NB4 (cell line): ENCODE results near the gene TOMM20L.
A peak's percentile ranks its signal among the peaks of the same experiment; 100 is the strongest.
"Not testable (repeated sequence)": the region's sequence is repeated elsewhere in the genome, so short reads cannot be mapped to it uniquely, and the experiment has no call there.

Source experiments
- DNase-seq: peaks from one replicate; pipeline ENCODE4 v3.0.0; 2010; ENCODE audit warnings: low read depth
- H3K4me3 ChIP-seq: one replicate; pipeline ENCODE4 v1.5.1; 2011; ENCODE audit warnings: mild to moderate bottlenecking, low read depth, low read length, moderate library complexity
- CTCF ChIP-seq: IDR thresholded peaks from one replicate; pipeline ENCODE4 v1.5.1; 2012; ENCODE audit warnings: low read depth, low read length
- MAX ChIP-seq: IDR thresholded peaks from 2 replicates; pipeline ENCODE4 v1.6.1; 2011; ENCODE audit warnings: low read depth, low read length
- MYC ChIP-seq: IDR thresholded peaks from 2 replicates; pipeline ENCODE4 v1.6.1; 2011; ENCODE audit warnings: low read depth, low read length
- POLR2A ChIP-seq: IDR thresholded peaks from 2 replicates; pipeline ENCODE4 v1.6.1; 2011; ENCODE audit warnings: mild to moderate bottlenecking; ENCODE audit not compliant: insufficient read length; ENCODE audit errors: extremely low read depth

The TOMM20L gene

GRCh38 chr14:58415636-58416547 is 20.2 kb downstream of the TOMM20L start:
- DNase-seq = no peak
- TF ChIP-seq MYC (no peak), CTCF (no peak), MAX (no peak), POLR2A (no peak)
- H3K4me3 ChIP-seq = no peak overlapping the region

GRCh38 chr14:58416934-58417333 is 21.2 kb downstream of the TOMM20L start:
- not testable (repeated sequence) for DNase-seq, H3K4me3 ChIP-seq

- TF ChIP-seq CTCF (no peak), MAX (peak; percentile 95), MYC (peak; percentile 93), POLR2A (peak; percentile 23)
- peak overlapping the region; percentile 99 for H3K4me3 ChIP-seq
- peak; percentile 78 for DNase-seq
These were observed 31.0 kb downstream of the TOMM20L start for GRCh38 chr14:58426670-58427280.

- H3K4me3 ChIP-seq = peak within 1 kb of the TSS; percentile 99
- TF ChIP-seq MYC = 0 out of 2 replicates have a peak, but pooled peaks have one; percentile 35
- peak; percentile 83 for TF ChIP-seq POLR2A
- no peak for TF ChIP-seq CTCF
- peak; percentile 98 for DNase-seq
These were observed 31.8 kb downstream of the TOMM20L start, which contains the start of the genes KIAA0586 and TIMM9 for GRCh38 chr14:58427281-58428117. Gene KIAA0586, plus strand, starts transcription at chr14:58427719. Its CDS starts 546 bp downstream, at chr14:58428265. Gene TIMM9, minus strand, starts transcription at chr14:58427531. Its CDS starts 15,586 bp downstream, at chr14:58411945.

GRCh38 chr14:58428118-58428683 is 32.5 kb downstream of the TOMM20L start:
- TF ChIP-seq POLR2A (no peak), MAX (peak; percentile 81)
- DNase-seq = peak; percentile 74
- H3K4me3 ChIP-seq = peak overlapping the region; percentile 99

- no peak for TF ChIP-seq CTCF
- TF ChIP-seq MYC = no peak
- TF ChIP-seq MAX = no peak
- TF ChIP-seq POLR2A = no peak
- H3K4me3 ChIP-seq = peak overlapping the region; percentile 99
- peak; percentile 8 for DNase-seq
These were observed 34.4 kb downstream of the TOMM20L start for GRCh38 chr14:58430156-58430555.
